ENCODE measurements around the gene PTPN1. TPM values are rescaled to one million over a fixed set of nuclear protein-coding genes. Genes with fewer than 3 reads are reported as not detected.
A peak's percentile ranks its signal among the peaks of the same experiment; 100 is the strongest.

Gene PTPN1
- total RNA-seq, 1 donor from 2014 or later = 101 TPM

DNA sequence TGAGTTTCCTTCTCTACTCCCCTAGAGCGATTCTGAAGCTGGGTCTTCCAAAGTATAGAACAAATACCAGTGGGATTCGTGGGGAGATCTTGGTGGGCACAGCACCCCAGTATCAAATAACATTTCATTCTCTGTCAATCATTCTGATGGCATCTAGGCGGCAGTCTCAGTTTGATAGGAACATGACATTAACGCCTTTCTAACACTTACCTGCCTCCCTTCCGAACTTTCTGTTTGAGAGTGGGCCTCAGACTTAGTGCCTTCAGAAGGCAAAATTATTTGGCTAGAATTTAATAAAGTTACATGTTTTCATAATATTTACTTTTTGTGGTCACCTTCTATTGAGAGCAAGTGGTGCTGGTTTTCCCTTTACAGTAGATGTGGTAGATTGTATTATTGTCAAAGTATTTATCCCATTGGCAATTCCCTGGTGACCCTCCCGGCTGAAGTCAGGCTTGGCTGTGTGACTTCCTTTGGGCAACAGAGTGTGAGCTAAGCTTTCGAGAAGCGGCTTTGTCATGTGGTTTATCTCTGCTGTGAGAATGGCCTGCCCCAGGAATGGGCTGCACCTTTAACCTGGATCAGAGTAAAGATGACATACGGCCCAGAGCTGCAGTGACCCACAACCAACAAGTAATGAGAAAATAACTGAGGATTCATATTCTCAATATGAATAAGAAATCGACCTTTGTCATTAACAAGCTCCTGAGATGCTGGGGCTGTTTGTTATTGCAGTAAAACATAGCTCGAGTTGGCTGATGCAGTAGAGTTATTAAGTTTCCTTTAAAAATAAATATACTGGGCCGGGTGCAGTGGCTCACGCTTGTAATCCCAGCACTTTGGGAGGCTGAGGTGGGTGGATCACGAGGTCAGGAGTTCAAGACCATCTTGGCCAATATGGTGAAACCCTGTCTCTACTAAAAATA lies 45.2 kb upstream of the PTPN1 start:
- H3K4me1 ChIP-seq = peaks cover 27% of the 10 kb centered on the region
- H3K9me3 ChIP-seq = no peaks in the 10 kb centered on the region
- H3K36me3 ChIP-seq = no peaks in the 10 kb centered on the region
- no peak for ATAC-seq
- no peak overlapping the region for H3K4me3 ChIP-seq
- H3K27ac ChIP-seq = no peak overlapping the region
- H3K27me3 ChIP-seq = no peaks in the 10 kb centered on the region
- no peak for DNase-seq
- TF ChIP-seq, protein P1, sequence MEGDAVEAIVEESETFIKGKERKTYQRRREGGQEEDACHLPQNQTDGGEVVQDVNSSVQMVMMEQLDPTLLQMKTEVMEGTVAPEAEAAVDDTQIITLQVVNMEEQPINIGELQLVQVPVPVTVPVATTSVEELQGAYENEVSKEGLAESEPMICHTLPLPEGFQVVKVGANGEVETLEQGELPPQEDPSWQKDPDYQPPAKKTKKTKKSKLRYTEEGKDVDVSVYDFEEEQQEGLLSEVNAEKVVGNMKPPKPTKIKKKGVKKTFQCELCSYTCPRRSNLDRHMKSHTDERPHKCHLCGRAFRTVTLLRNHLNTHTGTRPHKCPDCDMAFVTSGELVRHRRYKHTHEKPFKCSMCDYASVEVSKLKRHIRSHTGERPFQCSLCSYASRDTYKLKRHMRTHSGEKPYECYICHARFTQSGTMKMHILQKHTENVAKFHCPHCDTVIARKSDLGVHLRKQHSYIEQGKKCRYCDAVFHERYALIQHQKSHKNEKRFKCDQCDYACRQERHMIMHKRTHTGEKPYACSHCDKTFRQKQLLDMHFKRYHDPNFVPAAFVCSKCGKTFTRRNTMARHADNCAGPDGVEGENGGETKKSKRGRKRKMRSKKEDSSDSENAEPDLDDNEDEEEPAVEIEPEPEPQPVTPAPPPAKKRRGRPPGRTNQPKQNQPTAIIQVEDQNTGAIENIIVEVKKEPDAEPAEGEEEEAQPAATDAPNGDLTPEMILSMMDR (IDR thresholded peaks at IDR 0.05) = no peak
- intact Hi-C loops (cut with DNase I) = no loop called here

DNA sequence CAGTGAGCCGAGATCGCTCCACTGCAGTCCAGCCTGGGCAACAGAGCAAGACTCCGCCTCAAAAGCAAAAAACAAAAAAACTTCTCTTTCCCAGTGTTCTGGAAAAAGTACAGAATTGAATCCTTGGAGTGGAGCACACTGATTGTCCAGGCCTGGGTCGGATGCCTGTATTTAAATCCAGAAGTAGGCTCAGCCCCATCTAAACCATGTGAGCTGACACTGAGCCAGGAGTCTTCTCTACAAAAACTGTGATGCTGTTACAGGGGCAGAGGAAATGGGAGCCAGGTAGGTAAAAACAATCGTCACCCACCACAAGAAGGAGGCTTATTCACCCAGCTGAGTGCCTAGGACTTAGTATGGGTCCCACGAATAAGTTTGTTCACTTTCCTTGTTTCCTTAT lies 43.0 kb upstream of the PTPN1 start:
- H3K4me1 ChIP-seq = peaks cover 29% of the 10 kb centered on the region
- DNase-seq = no peak
- no peaks in the 10 kb centered on the region for H3K9me3 ChIP-seq
- no peak overlapping the region for H3K27ac ChIP-seq
- no peak overlapping the region for H3K4me3 ChIP-seq
- no peak for ATAC-seq
- H3K36me3 ChIP-seq = no peaks in the 10 kb centered on the region
- intact Hi-C loops (cut with DNase I) = no loop called here
- TF ChIP-seq, protein P1 (IDR thresholded peaks at IDR 0.05) = no peak
- no peaks in the 10 kb centered on the region for H3K27me3 ChIP-seq

DNA sequence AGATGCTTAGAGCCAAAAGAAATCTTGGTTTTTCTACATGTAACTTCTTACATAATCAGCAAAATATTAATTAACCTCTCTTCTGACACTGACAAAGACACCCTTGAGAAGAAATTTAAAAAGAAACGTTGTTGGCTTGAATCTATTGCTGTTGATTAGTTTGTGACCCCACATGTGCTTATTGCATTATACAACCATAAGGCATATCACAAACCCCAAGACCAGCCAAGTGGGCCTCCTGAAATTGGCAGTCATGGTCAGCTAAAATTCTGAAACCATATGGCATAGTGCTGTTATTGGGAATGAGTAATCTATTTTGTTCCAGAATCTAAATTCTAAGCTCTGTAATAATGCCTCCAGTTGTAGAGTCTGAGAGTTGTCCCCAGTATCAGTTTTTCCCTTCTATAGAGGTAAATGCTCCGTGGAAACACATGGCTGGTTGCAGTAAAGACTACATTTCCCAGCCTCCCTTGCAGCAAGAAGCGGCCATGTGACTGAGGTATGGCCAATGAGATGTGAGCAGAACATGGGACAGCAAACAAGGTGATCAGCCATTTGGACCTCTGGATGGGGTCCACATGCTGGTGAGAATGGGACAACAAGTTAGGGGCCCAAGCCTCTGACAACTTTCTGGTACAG lies 42.3 kb upstream of the PTPN1 start:
- H3K27ac ChIP-seq = no peak overlapping the region
- ATAC-seq = peak; percentile 51
- peaks cover 29% of the 10 kb centered on the region for H3K4me1 ChIP-seq
- DNase-seq = no peak
- intact Hi-C loops (cut with DNase I) = no loop called here
- TF ChIP-seq, protein P1 (IDR thresholded peaks at IDR 0.05) = no peak
- no peaks in the 10 kb centered on the region for H3K36me3 ChIP-seq
- no peaks in the 10 kb centered on the region for H3K27me3 ChIP-seq
- H3K4me3 ChIP-seq = no peak overlapping the region
- no peaks in the 10 kb centered on the region for H3K9me3 ChIP-seq

DNA sequence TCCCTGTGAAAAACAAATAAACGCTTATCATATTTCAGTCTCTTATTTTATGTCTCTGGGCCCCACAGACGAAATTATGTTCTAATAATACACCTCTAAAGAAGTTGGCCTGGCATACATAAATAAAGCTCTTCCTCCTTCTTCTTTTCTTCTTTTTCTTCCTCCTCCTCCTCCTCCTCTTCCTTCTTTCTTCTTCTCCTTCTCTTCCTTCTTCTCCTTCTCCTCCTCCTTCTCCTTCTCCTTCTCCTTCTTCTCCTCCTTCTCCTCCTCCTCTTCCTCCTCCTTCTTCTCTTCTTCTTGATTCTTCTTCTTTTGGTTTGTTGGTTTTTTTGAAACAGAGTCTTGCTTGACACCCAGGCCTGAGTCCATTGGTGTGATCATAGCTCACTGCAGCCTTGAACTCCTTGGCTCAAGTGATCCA lies 41.8 kb upstream of the PTPN1 start:
- Histone ChIP-seq H3K36me3 (no peaks in the 10 kb centered on the region), H3K27me3 (no peaks in the 10 kb centered on the region), H3K4me3 (no peak overlapping the region), H3K9me3 (no peaks in the 10 kb centered on the region), H3K27ac (no peak overlapping the region), H3K4me1 (peaks cover 29% of the 10 kb centered on the region)
- TF ChIP-seq, protein P1 (IDR thresholded peaks at IDR 0.05) = no peak
- ATAC-seq = no peak
- no peak for DNase-seq
- intact Hi-C loops (cut with DNase I) = no loop called here

DNA sequence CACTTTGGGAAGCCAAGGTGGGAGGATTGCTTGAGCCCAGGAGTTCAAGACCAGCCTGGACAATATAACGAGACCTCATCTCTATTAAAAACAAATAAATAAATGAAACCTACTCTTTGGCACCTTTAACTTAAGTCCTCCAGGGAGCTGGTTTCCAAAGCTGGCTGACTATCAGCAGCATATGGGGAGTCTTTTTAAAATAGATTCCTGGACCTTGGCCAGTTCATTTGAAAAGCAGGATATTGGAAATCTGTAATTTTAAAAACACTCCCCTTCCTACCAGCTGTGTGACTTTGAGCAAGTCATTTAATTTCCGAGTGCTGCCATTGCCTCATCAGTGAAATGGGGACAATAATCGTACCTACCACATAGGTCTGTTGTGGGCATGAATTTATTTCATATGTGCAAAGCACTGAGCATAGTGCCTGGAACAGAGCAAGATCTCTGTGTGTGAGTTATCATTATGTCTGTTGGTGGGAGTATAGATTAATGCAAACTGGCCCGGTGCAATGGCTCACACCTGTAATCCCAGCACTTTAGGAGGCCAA lies 40.9 kb upstream of the PTPN1 start:
- no peak for DNase-seq

More for the DNA sequence above, 40.9 kb upstream of the PTPN1 start:
- Histone ChIP-seq H3K4me3 (no peak overlapping the region), H3K36me3 (no peaks in the 10 kb centered on the region), H3K9me3 (no peaks in the 10 kb centered on the region), H3K27me3 (no peaks in the 10 kb centered on the region), H3K4me1 (peaks cover 25% of the 10 kb centered on the region), H3K27ac (no peak overlapping the region)
- no peak for ATAC-seq
- TF ChIP-seq, protein P1 (IDR thresholded peaks at IDR 0.05) = no peak
- intact Hi-C loops (cut with DNase I) = no loop called here

All from upper lobe of right lung (tissue), 1 donor.